Measurements from ENCODE around the gene B3GAT1. TPM values are rescaled to one million over a fixed set of nuclear protein-coding genes. Genes with fewer than 3 reads are reported as not detected.

The B3GAT1 gene
- polyA plus RNA-seq, 1 of the 3 experiments (the other 2 are of a cell fraction) = 0.15 TPM

- no peak for TF ChIP-seq EZH2phosphoT487 (IDR thresholded peaks at IDR 0.05; ENCODE audit: borderline replicate concordance, low read depth)
- TF ChIP-seq NFIC (IDR thresholded peaks at IDR 0.05; ENCODE audit: borderline replicate concordance) = no peak
- no peak for TF ChIP-seq TAF1 (IDR thresholded peaks at IDR 0.05; ENCODE audit: borderline replicate concordance, low read depth, low read length)
- no peak for TF ChIP-seq CTCF (IDR thresholded peaks at IDR 0.05)
- no peak for TF ChIP-seq RFX5 (IDR thresholded peaks at IDR 0.05; ENCODE audit: low read length)
- TF ChIP-seq FOXM1 (IDR thresholded peaks at IDR 0.05; ENCODE audit: low read depth) = no peak
- no peak for TF ChIP-seq EP300 (IDR thresholded peaks at IDR 0.05; ENCODE audit: borderline replicate concordance in 1 of 2, low read depth in 1 of 2, low read length in 1 of 2)
These were observed 31.3 kb downstream of the B3GAT1 start (continued) for GRCh38 chr11:134380785-134381184.

GRCh38 chr11:134380229-134380628 is 31.8 kb downstream of the B3GAT1 start:
- H3K9me2 ChIP-seq = no peaks in the 10 kb centered on the region
- no peak overlapping the region for H3K9ac ChIP-seq
- H4K20me1 ChIP-seq (ENCODE audit: insufficient read depth) = no peaks in the 10 kb centered on the region
- no peaks in the 10 kb centered on the region for H3K79me2 ChIP-seq (ENCODE audit: insufficient read depth)
- no peaks in the 10 kb centered on the region; a peak in 1 of 4 replicates for H3K4me1 ChIP-seq (ENCODE audit: control insufficient read depth in 1 of 2, insufficient read depth in 2 of 2, low read depth in 1 of 2, low read length in 1 of 2)
- H3K27ac ChIP-seq (ENCODE audit: low read depth in 2 of 2, low read length in 1 of 2) = no peak overlapping the region
- H3K27me3 ChIP-seq (ENCODE audit: insufficient read depth) = no peaks in the 10 kb centered on the region
- POLR2A ChIA-PET = no interaction called here
- no peaks in the 10 kb centered on the region for H3K9me3 ChIP-seq
- WGBS (ENCODE audit: low lambda C conversion rate) = 0% methylated on average over 1 of the region's 12 CpGs
- no peaks in the 10 kb centered on the region for H3K36me3 ChIP-seq (replicated peaks in 1 of 2; ENCODE audit: control insufficient read depth in 1 of 2, insufficient read depth in 2 of 2, low read length in 1 of 2)
- H3K4me3 ChIP-seq (ENCODE audit: low read depth in 2 of 2, low read length in 1 of 2) = no peak overlapping the region
- H3F3A ChIP-seq (replicated peaks; ENCODE audit: insufficient read depth) = no peaks in the 10 kb centered on the region
- TF ChIP-seq RFX5 (IDR thresholded peaks at IDR 0.05; ENCODE audit: low read length) (no peak), POLR2AphosphoS5 (IDR thresholded peaks at IDR 0.05; ENCODE audit: low read depth, low read length) (no peak), ZBTB33 (IDR thresholded peaks at IDR 0.05; ENCODE audit: borderline replicate concordance, low read depth) (no peak), RCOR1 (IDR thresholded peaks at IDR 0.05; ENCODE audit: low read length) (no peak), TCF12 (IDR thresholded peaks at IDR 0.05) (no peak), YY1 (IDR thresholded peaks at IDR 0.05; ENCODE audit: low read depth) (no peak), JUND (IDR thresholded peaks at IDR 0.05) (no peak), USF1 (IDR thresholded peaks at IDR 0.05; ENCODE audit: borderline replicate concordance, low read depth) (no peak), TEAD4 (IDR thresholded peaks at IDR 0.05; ENCODE audit: borderline replicate concordance, insufficient read depth) (no peak), NRF1 (IDR thresholded peaks at IDR 0.05; ENCODE audit: low read depth, low read length) (no peak), USF2 (IDR thresholded peaks at IDR 0.05; ENCODE audit: borderline replicate concordance, low read depth, low read length) (no peak), MEF2A (IDR thresholded peaks at IDR 0.05; ENCODE audit: borderline replicate concordance, low read depth) (no peak)
- no peak overlapping the region for H3K4me2 ChIP-seq
- H2AFZ ChIP-seq (ENCODE audit: low read depth) = no peak overlapping the region
- CTCF ChIA-PET = interaction anchor here (0.6 to 0.9 kb wide), 2 partner anchors 21 to 480 kb away, joined by 3 read pairs; no protein-coding TSS in a partner anchor
- no peak for DNase-seq

Data from SK-N-SH (cell line).